NB4 (cell line): ENCODE measurements around the gene CPT1B.

Experiments
- DNase-seq: peaks from one replicate; pipeline ENCODE4 v3.0.0; 2010; ENCODE audit warnings: low read depth
- H3K4me3 ChIP-seq: one replicate; pipeline ENCODE4 v1.5.1; 2011; ENCODE audit warnings: mild to moderate bottlenecking, low read depth, low read length, moderate library complexity
- CTCF ChIP-seq: IDR thresholded peaks from one replicate; pipeline ENCODE4 v1.5.1; 2012; ENCODE audit warnings: low read depth, low read length
- MAX ChIP-seq: IDR thresholded peaks from 2 replicates; pipeline ENCODE4 v1.6.1; 2011; ENCODE audit warnings: low read depth, low read length
- MYC ChIP-seq: IDR thresholded peaks from 2 replicates; pipeline ENCODE4 v1.6.1; 2011; ENCODE audit warnings: low read depth, low read length
- POLR2A ChIP-seq: IDR thresholded peaks from 2 replicates; pipeline ENCODE4 v1.6.1; 2011; ENCODE audit warnings: mild to moderate bottlenecking; ENCODE audit not compliant: insufficient read length; ENCODE audit errors: extremely low read depth

CPT1B gene

GRCh38 chr22:50527921-50528681, 50.1 kb downstream of the CPT1B start:
- H3K4me3 ChIP-seq = no peak overlapping the region
- TF ChIP-seq CTCF (no peak), MYC (no peak), MAX (no peak), POLR2A (no peak)
- no peak for DNase-seq

GRCh38 chr22:50526834-50527801, 51.1 kb downstream of the CPT1B start:
- peak overlapping the region; percentile 74 for H3K4me3 ChIP-seq
- TF ChIP-seq POLR2A (peak; percentile 38), MAX (no peak)
- peak; percentile 90 for DNase-seq

GRCh38 chr22:50526108-50526833, 52.0 kb downstream of the CPT1B start:
- DNase-seq = peak; percentile 89
- H3K4me3 ChIP-seq = peak overlapping the region; percentile 74
- TF ChIP-seq MYC = no peak
- peak; percentile 22; the same call in 1 of the 2 replicates for TF ChIP-seq MAX
- TF ChIP-seq CTCF = peak; percentile 19

GRCh38 chr22:50525858-50526107, 52.4 kb downstream of the CPT1B start:
- H3K4me3 ChIP-seq = peak overlapping the region; percentile 74
- no peak for TF ChIP-seq MAX
- no peak for TF ChIP-seq MYC
- TF ChIP-seq CTCF = no peak
- TF ChIP-seq POLR2A = no peak
- DNase-seq = no peak

- DNase-seq = peak; percentile 97
- TF ChIP-seq POLR2A (peak; percentile 78), MYC (peak; percentile 58), MAX (peak; percentile 98), CTCF (peak; percentile 36)
- H3K4me3 ChIP-seq = peak within 1 kb of the TSS; percentile 74
These were observed 52.9 kb downstream of the CPT1B start, which contains the start of gene SCO2 for GRCh38 chr22:50525104-50525857. SCO2 (minus strand) TSS chr22:50525598; CDS start chr22:50524411, 1,187 bp downstream.
